ENCODE data around the gene UNK. TPM values are rescaled to one million over a fixed set of nuclear protein-coding genes. Genes with fewer than 3 reads are reported as not detected.
A peak's percentile ranks its signal among the peaks of the same experiment; 100 is the strongest.

UNK gene
- total and polyA plus RNA-seq, 9 of the 15 experiments (the other 6 are each of a cell fraction or from before 2014, with no cell fraction given), result 12.8 to 38.6 (median 24.8) TPM

- TF ChIP-seq, protein P1, sequence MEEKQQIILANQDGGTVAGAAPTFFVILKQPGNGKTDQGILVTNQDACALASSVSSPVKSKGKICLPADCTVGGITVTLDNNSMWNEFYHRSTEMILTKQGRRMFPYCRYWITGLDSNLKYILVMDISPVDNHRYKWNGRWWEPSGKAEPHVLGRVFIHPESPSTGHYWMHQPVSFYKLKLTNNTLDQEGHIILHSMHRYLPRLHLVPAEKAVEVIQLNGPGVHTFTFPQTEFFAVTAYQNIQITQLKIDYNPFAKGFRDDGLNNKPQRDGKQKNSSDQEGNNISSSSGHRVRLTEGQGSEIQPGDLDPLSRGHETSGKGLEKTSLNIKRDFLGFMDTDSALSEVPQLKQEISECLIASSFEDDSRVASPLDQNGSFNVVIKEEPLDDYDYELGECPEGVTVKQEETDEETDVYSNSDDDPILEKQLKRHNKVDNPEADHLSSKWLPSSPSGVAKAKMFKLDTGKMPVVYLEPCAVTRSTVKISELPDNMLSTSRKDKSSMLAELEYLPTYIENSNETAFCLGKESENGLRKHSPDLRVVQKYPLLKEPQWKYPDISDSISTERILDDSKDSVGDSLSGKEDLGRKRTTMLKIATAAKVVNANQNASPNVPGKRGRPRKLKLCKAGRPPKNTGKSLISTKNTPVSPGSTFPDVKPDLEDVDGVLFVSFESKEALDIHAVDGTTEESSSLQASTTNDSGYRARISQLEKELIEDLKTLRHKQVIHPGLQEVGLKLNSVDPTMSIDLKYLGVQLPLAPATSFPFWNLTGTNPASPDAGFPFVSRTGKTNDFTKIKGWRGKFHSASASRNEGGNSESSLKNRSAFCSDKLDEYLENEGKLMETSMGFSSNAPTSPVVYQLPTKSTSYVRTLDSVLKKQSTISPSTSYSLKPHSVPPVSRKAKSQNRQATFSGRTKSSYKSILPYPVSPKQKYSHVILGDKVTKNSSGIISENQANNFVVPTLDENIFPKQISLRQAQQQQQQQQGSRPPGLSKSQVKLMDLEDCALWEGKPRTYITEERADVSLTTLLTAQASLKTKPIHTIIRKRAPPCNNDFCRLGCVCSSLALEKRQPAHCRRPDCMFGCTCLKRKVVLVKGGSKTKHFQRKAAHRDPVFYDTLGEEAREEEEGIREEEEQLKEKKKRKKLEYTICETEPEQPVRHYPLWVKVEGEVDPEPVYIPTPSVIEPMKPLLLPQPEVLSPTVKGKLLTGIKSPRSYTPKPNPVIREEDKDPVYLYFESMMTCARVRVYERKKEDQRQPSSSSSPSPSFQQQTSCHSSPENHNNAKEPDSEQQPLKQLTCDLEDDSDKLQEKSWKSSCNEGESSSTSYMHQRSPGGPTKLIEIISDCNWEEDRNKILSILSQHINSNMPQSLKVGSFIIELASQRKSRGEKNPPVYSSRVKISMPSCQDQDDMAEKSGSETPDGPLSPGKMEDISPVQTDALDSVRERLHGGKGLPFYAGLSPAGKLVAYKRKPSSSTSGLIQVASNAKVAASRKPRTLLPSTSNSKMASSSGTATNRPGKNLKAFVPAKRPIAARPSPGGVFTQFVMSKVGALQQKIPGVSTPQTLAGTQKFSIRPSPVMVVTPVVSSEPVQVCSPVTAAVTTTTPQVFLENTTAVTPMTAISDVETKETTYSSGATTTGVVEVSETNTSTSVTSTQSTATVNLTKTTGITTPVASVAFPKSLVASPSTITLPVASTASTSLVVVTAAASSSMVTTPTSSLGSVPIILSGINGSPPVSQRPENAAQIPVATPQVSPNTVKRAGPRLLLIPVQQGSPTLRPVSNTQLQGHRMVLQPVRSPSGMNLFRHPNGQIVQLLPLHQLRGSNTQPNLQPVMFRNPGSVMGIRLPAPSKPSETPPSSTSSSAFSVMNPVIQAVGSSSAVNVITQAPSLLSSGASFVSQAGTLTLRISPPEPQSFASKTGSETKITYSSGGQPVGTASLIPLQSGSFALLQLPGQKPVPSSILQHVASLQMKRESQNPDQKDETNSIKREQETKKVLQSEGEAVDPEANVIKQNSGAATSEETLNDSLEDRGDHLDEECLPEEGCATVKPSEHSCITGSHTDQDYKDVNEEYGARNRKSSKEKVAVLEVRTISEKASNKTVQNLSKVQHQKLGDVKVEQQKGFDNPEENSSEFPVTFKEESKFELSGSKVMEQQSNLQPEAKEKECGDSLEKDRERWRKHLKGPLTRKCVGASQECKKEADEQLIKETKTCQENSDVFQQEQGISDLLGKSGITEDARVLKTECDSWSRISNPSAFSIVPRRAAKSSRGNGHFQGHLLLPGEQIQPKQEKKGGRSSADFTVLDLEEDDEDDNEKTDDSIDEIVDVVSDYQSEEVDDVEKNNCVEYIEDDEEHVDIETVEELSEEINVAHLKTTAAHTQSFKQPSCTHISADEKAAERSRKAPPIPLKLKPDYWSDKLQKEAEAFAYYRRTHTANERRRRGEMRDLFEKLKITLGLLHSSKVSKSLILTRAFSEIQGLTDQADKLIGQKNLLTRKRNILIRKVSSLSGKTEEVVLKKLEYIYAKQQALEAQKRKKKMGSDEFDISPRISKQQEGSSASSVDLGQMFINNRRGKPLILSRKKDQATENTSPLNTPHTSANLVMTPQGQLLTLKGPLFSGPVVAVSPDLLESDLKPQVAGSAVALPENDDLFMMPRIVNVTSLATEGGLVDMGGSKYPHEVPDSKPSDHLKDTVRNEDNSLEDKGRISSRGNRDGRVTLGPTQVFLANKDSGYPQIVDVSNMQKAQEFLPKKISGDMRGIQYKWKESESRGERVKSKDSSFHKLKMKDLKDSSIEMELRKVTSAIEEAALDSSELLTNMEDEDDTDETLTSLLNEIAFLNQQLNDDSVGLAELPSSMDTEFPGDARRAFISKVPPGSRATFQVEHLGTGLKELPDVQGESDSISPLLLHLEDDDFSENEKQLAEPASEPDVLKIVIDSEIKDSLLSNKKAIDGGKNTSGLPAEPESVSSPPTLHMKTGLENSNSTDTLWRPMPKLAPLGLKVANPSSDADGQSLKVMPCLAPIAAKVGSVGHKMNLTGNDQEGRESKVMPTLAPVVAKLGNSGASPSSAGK (IDR thresholded peaks at IDR 0.05), result 0 out of 2 replicates have a peak, but pooled peaks have one; percentile 13
- no peak for TF ChIP-seq PHF20 (IDR thresholded peaks at IDR 0.05; ENCODE audit: partially characterized antibody)
- peak; percentile 87 for TF ChIP-seq USF1 (CRISPR knock-in tag; IDR thresholded peaks at IDR 0.05)
- TF ChIP-seq, protein P2, sequence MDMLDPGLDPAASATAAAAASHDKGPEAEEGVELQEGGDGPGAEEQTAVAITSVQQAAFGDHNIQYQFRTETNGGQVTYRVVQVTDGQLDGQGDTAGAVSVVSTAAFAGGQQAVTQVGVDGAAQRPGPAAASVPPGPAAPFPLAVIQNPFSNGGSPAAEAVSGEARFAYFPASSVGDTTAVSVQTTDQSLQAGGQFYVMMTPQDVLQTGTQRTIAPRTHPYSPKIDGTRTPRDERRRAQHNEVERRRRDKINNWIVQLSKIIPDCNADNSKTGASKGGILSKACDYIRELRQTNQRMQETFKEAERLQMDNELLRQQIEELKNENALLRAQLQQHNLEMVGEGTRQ (CRISPR knock-in tag; IDR thresholded peaks at IDR 0.05), result peak; percentile 72
- no peak for TF ChIP-seq ETS2 (tag; IDR thresholded peaks at IDR 0.05; ENCODE audit: borderline replicate concordance, poor library complexity, severe bottlenecking)
- peak; percentile 38; the same call in 1 of the 2 replicates for TF ChIP-seq CTBP1 (IDR thresholded peaks at IDR 0.05; ENCODE audit: borderline replicate concordance)
- no peak for TF ChIP-seq MAFK (IDR thresholded peaks at IDR 0.05; ENCODE audit: low read length)
- TF ChIP-seq NFIC (IDR thresholded peaks at IDR 0.05), result no peak
- TF ChIP-seq BHLHE40 (IDR thresholded peaks at IDR 0.05; ENCODE audit: low read length), result peak; percentile 60
- no peak for TF ChIP-seq KLF16 (IDR thresholded peaks at IDR 0.05)
- no peak for TF ChIP-seq NCOR1 (IDR thresholded peaks at IDR 0.05)
- no peak for TF ChIP-seq KLF6 (CRISPR knock-in tag; IDR thresholded peaks at IDR 0.05; ENCODE audit: borderline replicate concordance)
- TF ChIP-seq HNRNPLL (IDR thresholded peaks at IDR 0.05; ENCODE audit: low read depth, low read length, poor library complexity, severe bottlenecking), result no peak
- peak; percentile 78 for TF ChIP-seq RAD51 (IDR thresholded peaks at IDR 0.05; ENCODE audit: borderline replicate concordance, low read depth)
- no peak for TF ChIP-seq RBM14 (IDR thresholded peaks at IDR 0.05; ENCODE audit: borderline replicate concordance, insufficient read depth, low read depth, low read length)
Measured at GRCh38 chr17:75738218-75738802, 46.3 kb upstream of the UNK start (continued).
